ENCODE data around the gene DNPH1. TPM values are rescaled to one million over a fixed set of nuclear protein-coding genes. Genes with fewer than 3 reads are reported as not detected.

The DNPH1 gene
- polyA plus RNA-seq, 6 donors from 2014 or later, result 101 to 176 (median 133) TPM

DNA sequence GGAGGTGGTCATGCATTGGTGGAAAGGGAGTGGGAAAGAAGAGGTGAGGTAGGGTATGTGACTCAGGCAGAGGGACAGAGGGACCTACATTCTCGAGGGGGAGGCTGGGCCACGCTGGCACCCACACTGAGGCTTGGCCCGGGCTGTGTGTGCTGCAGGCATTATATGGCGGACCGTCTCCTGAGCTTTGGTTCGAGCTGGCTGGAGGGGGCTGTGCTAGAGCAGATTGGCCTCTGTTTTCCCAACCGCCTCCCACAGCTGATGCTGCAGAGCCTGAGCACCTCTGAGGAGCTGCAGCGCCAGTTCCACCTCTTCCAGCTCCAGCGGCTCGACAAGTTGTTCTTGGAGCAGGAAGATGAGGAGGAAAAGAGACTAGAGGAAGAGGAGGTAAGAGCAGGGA, 23.4 kb downstream of the DNPH1 start:
- Mint-ChIP-seq H3K36me3 (peaks cover 8 to 17% of the 10 kb centered on the region in 2 donors), H3K4me1 (peaks cover 0 to 6% (median 0%) of the 10 kb centered on the region in 3 donors), H3K4me3 (no peak overlapping the region), H3K9me3 (no peaks in the 10 kb centered on the region), H3K27ac (peak overlapping the region in 1 of 6 donors; percentile 80), H3K27me3 (no peaks in the 10 kb centered on the region)
- no peak for DNase-seq
- no peak for ATAC-seq (ENCODE audit: low read depth in 2 of 2)

DNA sequence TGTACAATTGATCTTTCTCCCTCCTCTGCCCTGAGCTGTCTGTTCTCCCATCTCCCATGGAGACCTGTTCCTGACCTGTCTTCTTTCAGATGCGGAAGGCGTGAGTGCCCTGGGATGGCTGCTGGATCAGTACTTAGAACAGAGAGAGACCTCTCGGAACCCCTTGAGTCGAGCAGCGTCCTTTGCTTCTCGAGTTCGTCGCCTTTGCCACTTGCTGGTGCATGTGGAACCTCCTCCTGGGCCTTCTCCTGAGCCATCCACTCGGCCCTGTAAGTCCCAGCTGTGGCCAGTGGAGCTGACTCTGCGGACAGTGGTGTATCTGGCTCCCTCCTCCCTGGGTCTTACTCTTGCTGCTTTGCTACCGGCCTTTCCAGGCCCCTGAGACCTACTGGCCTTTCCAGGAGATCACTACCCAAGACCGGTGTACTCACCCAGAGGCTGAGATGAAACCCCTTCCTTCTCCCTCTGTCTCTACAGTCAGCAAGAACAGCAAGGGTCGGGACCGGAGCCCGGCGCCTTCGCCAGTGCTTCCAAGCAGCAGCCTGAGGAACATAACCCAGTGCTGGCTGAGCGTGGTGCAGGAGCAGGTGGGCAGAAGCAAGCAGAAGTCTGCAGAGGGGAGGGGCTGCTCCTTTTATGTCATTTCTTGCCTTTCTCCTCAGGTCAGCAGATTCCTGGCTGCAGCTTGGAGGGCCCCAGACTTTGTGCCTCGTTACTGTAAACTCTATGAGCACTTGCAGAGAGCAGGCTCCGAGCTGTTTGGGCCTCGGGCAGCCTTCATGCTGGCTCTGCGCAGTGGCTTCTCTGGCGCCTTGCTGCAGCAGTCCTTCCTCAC, 24.8 kb downstream of the DNPH1 start:
- ATAC-seq (ENCODE audit: low read depth in 2 of 2), result no peak
- H3K36me3 Mint-ChIP-seq, result peaks cover 8 to 30% of the 10 kb centered on the region in 2 donors
- H3K9me3 Mint-ChIP-seq, result no peaks in the 10 kb centered on the region
- H3K4me1 Mint-ChIP-seq, result peaks cover 0 to 6% (median 0%) of the 10 kb centered on the region in 3 donors
- no peak overlapping the region for H3K4me3 Mint-ChIP-seq
- peak overlapping the region in 1 of 6 donors; percentile 9 for H3K27ac Mint-ChIP-seq
- DNase-seq, result no peak
- H3K27me3 Mint-ChIP-seq, result no peaks in the 10 kb centered on the region

DNA sequence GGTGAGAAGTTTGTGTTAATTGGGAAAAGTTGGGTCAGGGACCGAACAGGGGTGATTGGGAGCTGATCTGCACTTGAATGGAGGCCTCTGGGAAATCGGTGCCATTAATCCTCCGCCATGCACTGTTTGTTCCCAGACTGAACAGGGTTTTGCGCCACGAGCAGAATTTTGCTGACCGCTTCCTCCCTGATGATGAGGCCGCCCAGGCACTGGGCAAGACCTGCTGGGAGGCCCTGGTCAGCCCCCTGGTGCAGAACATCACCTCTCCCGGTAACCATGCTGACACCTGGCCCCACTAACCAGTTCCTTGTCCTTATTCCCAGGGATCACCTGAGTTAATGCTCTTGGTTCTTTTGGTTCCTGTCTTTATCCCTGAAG, 25.6 kb downstream of the DNPH1 start:
- Mint-ChIP-seq H3K4me3 (no peak overlapping the region), H3K4me1 (peaks cover 0 to 6% (median 0%) of the 10 kb centered on the region in 3 donors), H3K9me3 (no peaks in the 10 kb centered on the region), H3K27me3 (no peaks in the 10 kb centered on the region), H3K36me3 (peaks cover 8 to 32% of the 10 kb centered on the region in 2 donors), H3K27ac (no peak overlapping the region)
- ATAC-seq (ENCODE audit: low read depth in 2 of 2) (no peak), DNase-seq (no peak)

DNA sequence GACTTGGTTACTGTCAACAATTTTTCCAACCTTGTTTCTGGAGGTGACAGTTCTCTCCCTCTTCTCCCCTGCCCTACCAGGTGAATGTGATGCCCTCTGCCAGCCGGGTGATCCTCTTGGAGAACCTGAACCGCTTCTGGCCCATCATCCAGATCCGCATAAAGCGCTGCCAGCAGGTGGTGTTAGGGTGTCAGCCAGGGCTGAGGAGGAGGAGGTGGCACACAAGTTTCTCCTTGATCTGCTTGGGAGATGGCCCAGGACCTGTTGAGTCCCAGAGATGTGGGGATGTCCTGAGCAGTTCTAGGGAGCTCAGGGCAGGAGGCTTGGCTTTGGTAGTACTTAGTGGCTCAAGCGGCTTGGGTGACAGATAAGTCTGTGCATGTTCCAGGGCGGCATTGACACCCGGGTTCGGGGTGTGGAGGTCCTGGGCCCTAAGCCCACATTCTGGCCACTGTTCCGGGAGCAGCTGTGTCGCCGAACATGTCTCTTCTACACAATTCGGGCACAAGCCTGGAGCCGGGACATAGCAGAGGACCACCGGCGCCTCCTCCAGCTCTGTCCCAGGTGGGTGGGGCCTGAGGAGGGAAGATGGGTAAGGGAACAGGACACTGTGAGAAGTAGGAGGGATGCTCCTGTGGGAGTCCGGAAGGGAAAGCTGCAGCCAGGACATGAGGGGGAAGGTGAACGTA, 26.1 kb downstream of the DNPH1 start:
- H3K9me3 Mint-ChIP-seq, result no peaks in the 10 kb centered on the region
- no peak overlapping the region for H3K4me3 Mint-ChIP-seq
- peaks cover 0 to 6% (median 0%) of the 10 kb centered on the region in 3 donors for H3K4me1 Mint-ChIP-seq
- H3K27me3 Mint-ChIP-seq, result no peaks in the 10 kb centered on the region
- peak overlapping the region in 1 of 6 donors; percentile 21 for H3K27ac Mint-ChIP-seq
- DNase-seq (no peak), ATAC-seq (ENCODE audit: low read depth in 2 of 2) (no peak)
- peaks cover 8 to 32% of the 10 kb centered on the region in 2 donors for H3K36me3 Mint-ChIP-seq

DNA sequence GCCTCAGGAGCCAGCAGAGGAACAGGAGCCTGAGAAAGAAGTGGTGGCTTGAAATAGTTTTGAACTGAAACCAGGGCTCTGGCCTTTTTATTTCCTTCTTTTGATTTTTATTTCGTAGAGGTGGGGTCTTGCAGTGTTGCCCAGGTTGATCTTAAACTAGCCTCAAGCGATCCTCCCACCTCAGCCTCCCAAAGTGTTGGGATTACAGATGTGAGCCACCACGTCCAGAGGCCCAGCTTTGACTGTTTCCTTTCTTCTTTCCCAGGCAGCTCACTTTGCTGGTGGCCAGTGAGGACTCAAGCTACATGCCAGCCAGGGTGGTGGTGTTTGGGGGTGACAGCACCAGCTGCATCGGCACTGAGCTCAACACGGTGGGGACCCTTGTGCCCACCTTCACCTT, 26.8 kb downstream of the DNPH1 start:
- ATAC-seq (ENCODE audit: low read depth in 2 of 2) (no peak), DNase-seq (no peak)
- H3K9me3 Mint-ChIP-seq, result no peaks in the 10 kb centered on the region
- peaks cover 8 to 32% of the 10 kb centered on the region in 2 donors for H3K36me3 Mint-ChIP-seq
- H3K4me1 Mint-ChIP-seq, result peaks cover 0 to 6% (median 0%) of the 10 kb centered on the region in 3 donors
- H3K27ac Mint-ChIP-seq, result peak overlapping the region in 1 of 6 donors; percentile 6
- H3K27me3 Mint-ChIP-seq, result no peaks in the 10 kb centered on the region
- H3K4me3 Mint-ChIP-seq, result no peak overlapping the region

DNA sequence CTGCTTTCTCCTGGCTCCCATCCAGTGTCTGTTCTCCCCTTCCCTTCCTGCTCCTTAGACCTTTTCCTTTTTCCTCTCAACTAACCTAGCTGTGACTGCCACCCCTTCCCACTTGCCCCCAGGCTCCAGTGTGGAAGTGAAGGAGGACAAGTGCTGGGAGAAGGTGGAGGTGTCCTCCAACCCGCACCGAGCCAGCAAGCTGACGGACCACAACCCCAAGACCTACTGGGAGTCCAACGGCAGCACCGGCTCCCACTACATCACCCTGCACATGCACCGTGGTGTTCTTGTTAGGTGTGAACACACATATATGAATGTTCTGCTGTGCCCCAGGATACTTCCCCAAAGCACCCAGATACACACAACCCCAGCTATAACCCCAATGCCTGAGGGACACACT, 28.7 kb downstream of the DNPH1 start:
- Mint-ChIP-seq H3K36me3 (peaks cover 12 to 39% of the 10 kb centered on the region in 2 donors), H3K9me3 (no peaks in the 10 kb centered on the region), H3K4me1 (peaks cover 0 to 10% (median 0%) of the 10 kb centered on the region in 3 donors), H3K27ac (peak overlapping the region; percentile 4 to 64 (median 20)), H3K4me3 (no peak overlapping the region), H3K27me3 (no peaks in the 10 kb centered on the region)
- DNase-seq (no peak), ATAC-seq (ENCODE audit: low read depth in 2 of 2) (no peak)

DNA sequence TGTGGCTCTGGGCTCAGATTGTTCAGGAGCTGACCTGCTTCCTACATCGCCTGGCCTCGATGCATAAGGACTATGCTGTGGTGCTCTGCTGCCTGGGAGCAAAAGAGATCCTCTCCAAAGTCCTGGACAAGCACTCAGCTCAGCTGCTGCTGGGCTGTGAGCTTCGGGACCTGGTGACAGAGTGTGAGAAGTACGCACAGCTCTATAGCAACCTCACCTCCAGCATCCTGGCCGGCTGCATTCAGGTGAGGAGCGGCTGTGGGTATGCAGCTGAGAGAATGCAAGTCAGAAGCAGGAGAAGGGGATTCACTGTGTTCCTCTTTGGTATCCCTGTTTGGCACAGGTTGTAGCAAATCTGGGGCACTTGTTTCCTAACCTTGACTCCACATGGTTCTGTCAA, 29.4 kb downstream of the DNPH1 start:
- Mint-ChIP-seq H3K27ac (no peak overlapping the region), H3K36me3 (peaks cover 18 to 39% of the 10 kb centered on the region in 2 donors), H3K4me1 (peaks cover 0 to 4% (median 0%) of the 10 kb centered on the region in 3 donors), H3K27me3 (no peaks in the 10 kb centered on the region), H3K4me3 (no peak overlapping the region), H3K9me3 (no peaks in the 10 kb centered on the region)
- ATAC-seq (ENCODE audit: low read depth in 2 of 2), result no peak
- no peak for DNase-seq

DNA sequence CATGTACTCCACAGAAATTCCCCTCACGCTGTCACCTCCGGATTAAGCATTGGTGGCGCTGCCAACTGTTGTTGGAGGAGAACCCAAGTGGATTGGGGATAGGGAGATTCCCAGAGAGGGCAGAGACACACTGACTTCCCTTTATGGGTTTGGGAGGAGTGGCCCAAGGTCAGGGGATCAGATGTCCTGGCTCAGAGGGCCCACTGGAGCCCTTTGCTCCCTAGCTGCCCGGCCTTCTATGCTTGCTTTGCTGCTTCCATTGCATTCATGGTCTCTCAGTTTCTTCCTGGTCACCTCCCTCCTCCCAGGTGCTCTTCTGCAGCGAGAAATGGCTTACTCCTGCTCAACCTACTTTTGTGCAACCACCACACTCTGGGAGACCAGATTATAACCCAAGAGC, 32.9 kb downstream of the DNPH1 start:
- H3K27me3 Mint-ChIP-seq, result no peaks in the 10 kb centered on the region
- H3K4me1 Mint-ChIP-seq, result peaks cover 0 to 18% (median 6%) of the 10 kb centered on the region in 3 donors
- DNase-seq (no peak), ATAC-seq (ENCODE audit: low read depth in 2 of 2) (no peak)
- peaks cover 28 to 60% of the 10 kb centered on the region in 2 donors for H3K36me3 Mint-ChIP-seq
- no peak overlapping the region for H3K4me3 Mint-ChIP-seq
- H3K9me3 Mint-ChIP-seq, result no peaks in the 10 kb centered on the region
- peak overlapping the region in 1 of 6 donors; percentile 89 for H3K27ac Mint-ChIP-seq

DNA sequence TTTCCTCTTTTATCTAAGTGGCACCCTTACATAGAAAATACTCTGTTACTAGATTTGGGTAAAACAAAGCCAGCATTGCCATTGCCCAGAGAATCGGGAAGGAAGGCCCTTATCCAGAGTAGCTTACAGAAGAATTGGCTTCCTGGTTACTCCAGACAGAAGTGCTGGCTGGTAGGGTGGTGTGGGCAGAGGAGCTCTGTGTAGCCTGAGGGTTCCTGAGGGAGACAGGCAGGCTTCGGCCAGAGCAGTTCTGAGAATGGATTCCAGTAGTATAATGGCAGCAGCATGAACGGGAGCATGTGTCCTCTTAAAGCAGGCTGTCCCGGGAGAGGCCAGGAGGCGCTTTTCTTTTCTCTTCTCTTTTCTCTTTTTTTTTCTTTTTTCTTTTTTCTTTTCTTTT, 35.4 kb downstream of the DNPH1 start:
- no peaks in the 10 kb centered on the region for H3K27me3 Mint-ChIP-seq
- no peak overlapping the region for H3K27ac Mint-ChIP-seq
- no peak overlapping the region for H3K4me3 Mint-ChIP-seq
- H3K9me3 Mint-ChIP-seq, result no peaks in the 10 kb centered on the region
- DNase-seq (no peak), ATAC-seq (ENCODE audit: low read depth in 2 of 2) (no peak)
- peaks cover 9 to 18% (median 9%) of the 10 kb centered on the region in 3 donors for H3K4me1 Mint-ChIP-seq
- H3K36me3 Mint-ChIP-seq, result peaks cover 28 to 40% of the 10 kb centered on the region in 2 donors

DNA sequence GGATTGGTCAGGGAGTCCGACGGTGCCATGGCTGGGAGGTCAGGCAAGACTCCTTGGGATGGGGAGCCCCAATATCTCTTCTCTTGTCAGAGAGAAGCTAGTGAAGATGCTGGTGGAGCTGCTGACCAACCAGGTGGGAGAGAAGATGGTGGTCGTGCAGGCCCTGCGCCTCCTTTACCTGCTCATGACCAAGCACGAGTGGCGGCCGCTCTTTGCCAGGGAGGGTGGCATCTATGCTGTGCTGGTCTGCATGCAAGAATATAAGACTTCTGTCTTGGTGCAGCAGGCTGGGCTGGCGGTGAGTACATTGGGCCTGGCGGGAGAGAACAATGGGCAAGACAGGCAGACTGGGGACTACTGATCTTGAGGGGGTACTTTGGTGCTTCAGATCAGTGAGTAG, 36.4 kb downstream of the DNPH1 start:
- Mint-ChIP-seq H3K27me3 (no peaks in the 10 kb centered on the region), H3K36me3 (peaks cover 36 to 40% of the 10 kb centered on the region in 2 donors), H3K27ac (peak overlapping the region in 2 of 6 donors; percentile 71 to 92), H3K9me3 (no peaks in the 10 kb centered on the region), H3K4me1 (peaks cover 9 to 23% (median 9%) of the 10 kb centered on the region in 3 donors), H3K4me3 (peak overlapping the region in 1 of 8 donors; percentile 26)
- DNase-seq (no peak), ATAC-seq (ENCODE audit: low read depth in 2 of 2) (no peak)

DNA sequence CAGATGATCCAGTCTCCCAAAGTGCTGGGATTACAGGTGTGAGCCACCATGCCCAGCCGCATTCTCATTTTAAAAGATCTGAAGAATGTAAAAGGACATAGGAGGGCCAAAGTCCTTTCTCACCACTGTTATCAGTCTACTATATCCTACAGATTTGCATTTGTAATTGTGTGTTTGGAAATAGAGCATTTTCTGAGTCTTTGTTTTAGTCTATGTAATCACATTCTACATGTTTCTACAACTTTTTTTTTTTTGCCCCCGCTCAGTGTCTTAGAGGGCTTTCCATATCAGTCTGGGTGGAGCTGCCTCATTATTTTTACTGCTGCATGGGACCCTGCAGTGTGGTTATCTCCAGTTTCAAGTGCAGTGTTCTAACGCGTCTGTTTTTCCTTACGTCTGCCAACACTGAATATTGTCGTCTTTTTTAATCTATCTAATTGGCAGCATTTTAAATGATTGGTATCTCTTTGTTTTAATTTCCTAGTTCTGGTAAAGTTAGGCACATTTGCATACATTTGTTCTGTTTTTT, 39.4 kb downstream of the DNPH1 start:
- Mint-ChIP-seq H3K4me3 (no peak overlapping the region), H3K4me1 (peaks cover 20 to 25% (median 25%) of the 10 kb centered on the region in 3 donors), H3K9me3 (no peaks in the 10 kb centered on the region), H3K27ac (no peak overlapping the region), H3K27me3 (no peaks in the 10 kb centered on the region), H3K36me3 (peaks cover 30 to 34% of the 10 kb centered on the region in 2 donors)
- ATAC-seq (ENCODE audit: low read depth in 2 of 2), result no peak
- no peak for DNase-seq

DNA sequence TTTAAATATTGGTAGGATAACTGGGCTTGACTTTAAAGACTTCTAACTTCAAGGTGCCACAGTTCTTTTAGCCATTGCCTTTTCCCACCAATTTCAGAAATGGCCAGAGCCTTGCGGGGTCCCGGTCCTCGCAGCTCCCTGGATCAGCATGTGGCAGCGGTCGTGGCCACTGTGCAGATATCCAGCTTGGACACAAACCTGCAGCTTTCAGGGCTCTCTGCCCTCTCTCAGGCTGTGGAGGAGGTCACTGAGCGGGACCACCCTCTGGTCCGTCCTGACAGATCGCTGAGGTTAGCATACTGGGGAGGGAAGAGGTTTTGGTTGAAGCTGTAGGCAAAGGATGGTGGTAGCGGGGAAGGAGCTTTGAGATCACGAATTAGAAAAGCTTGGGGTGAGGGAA, 40.9 kb downstream of the DNPH1 start:
- Mint-ChIP-seq H3K4me1 (peaks cover 32 to 39% (median 35%) of the 10 kb centered on the region in 3 donors), H3K4me3 (peak overlapping the region in 1 of 8 donors; percentile 24), H3K27ac (peak overlapping the region in 1 of 6 donors; percentile 79), H3K36me3 (peaks cover 30 to 32% of the 10 kb centered on the region in 2 donors), H3K9me3 (no peaks in the 10 kb centered on the region), H3K27me3 (no peaks in the 10 kb centered on the region)
- DNase-seq (no peak), ATAC-seq (ENCODE audit: low read depth in 2 of 2) (no peak)

DNA sequence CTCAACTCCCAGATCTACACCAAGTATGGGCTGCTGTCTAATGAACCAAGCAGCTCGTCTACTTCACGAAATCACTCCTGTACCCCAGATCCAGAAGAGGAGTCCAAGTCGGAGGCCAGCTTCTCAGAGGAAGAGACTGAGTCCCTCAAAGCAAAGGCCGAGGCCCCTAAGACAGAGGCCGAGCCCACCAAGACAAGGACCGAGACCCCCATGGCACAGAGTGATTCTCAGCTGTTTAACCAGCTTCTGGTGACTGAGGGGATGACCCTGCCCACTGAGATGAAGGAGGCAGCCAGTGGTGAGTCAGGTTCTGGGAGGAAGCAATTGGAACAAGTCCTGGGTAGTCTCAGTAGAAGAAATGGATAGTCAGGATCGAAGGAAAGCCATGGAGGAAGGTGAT, 41.5 kb downstream of the DNPH1 start:
- Mint-ChIP-seq H3K27ac (peak overlapping the region in 2 of 6 donors; percentile 47 to 77), H3K27me3 (no peaks in the 10 kb centered on the region), H3K36me3 (peaks cover 24 to 26% of the 10 kb centered on the region in 2 donors), H3K4me3 (peak overlapping the region in 1 of 8 donors; percentile 24), H3K4me1 (peaks cover 35 to 45% (median 35%) of the 10 kb centered on the region in 3 donors), H3K9me3 (no peaks in the 10 kb centered on the region)
- ATAC-seq (ENCODE audit: low read depth in 2 of 2) (no peak), DNase-seq (no peak)
